Measurements from ENCODE around the gene SLAMF1.
A peak's percentile ranks its signal among the peaks of the same experiment; 100 is the strongest.
"Not testable (repeated sequence)": the region's sequence is repeated elsewhere in the genome, so short reads cannot be mapped to it uniquely, and the experiment has no call there.

Gene SLAMF1

DNA sequence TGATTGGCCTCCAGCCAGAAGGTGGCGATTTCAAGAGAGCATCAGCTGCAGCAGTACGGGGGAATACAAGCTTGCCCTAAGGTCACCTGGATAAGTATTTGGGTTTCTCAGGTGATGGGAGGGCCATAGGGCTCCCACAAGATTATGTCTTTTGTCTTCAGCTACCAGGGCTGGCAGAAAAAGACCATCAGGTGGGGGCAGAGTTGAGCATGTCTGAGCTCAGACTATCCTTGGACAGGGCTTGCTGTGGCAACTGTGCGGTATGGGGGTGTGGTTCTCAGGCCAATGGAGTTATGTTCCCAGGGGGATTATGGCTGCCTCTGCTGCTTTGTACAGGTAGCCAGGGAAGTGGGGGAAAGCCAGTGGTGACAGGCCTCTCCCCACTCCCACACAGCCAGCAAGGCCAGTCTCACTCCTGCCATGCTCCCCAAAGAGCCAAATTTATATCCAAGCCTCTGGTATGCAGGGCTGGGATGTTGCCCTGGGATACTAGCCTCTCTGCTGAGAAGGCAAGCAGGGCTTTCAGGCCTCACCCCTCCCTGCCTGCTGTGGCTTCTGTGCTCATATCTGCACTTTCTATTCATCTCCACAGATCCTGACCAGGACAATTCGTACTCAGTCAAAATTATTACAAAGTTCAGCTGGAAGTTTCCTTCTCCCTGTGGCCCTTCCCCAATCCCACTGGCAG is 40.9 kb downstream of the SLAMF1 start:
- peak; percentile 42 for DNase-seq (ENCODE audit: low spot score)

GRCh38 chr1:160605205-160605604 is 41.6 kb downstream of the SLAMF1 start:
- DNase-seq (ENCODE audit: low spot score): no peak

GRCh38 chr1:160597705-160598104 is 49.1 kb downstream of the SLAMF1 start:
- DNase-seq (ENCODE audit: low spot score): no peak

DNA sequence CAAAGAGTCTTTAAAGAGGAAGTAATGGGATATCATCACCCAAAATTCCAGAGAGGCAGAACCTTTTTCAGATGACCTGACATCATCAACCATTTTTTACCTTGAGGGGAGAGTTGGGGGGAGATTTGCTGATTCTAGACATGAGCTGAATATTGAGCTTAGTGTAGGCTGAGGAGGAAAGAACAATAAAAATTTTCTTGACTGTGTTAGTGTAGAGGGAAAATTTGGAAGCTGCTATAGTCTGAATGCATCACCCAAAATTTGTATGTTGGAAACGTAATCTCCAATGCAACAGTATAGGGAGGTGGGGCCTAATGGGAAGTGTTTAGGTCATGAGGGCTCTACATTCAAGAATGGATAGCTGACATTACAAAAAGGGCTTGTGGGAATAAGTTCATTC is 49.8 kb downstream of the SLAMF1 start:
- DNase-seq (ENCODE audit: low spot score): no peak

DNA sequence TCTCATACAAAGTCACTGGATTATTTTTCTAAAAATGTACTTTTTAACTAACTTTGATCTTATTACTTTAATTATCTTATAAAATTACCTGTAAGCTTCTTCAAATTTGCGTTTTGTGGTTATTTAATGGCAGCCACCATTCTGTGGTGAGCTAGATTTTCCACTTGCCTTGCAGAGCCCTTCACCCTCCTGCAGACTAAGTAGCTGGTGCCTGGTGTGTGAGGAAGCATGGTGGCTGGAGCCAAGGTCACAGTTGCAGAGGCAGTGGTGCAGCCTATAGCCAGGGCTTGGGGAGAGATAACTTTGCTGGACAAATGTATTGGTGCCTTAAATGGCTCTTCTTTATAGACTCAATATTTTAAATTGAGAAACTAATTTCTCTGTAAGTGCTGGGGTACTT is 56.4 kb downstream of the SLAMF1 start:
- peak; percentile 51 for DNase-seq (ENCODE audit: low spot score)

- DNase-seq (ENCODE audit: low spot score): no peak
These were observed 58.4 kb downstream of the SLAMF1 start for GRCh38 chr1:160588468-160588867.

DNA sequence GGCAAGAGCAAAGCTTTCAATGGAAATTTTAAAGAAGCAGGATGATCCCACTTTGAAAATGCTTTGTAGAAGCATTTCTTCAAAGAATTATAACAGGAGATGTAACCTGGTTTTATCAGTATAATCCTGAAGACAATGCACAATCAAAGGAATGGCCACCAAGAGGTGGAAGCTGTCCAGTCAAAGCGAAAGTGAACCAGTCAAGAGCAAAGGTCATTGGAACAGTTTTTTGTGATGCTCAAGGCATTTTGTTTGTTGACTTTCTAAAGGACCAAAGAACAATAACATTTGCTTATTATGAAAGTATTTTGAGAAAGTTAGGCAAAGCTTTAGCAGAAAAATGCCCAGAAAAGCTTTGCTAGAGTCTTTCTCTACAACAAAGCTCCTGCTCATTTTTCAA is 62.1 kb downstream of the SLAMF1 start:
- no peak for DNase-seq (ENCODE audit: low spot score)

DNA sequence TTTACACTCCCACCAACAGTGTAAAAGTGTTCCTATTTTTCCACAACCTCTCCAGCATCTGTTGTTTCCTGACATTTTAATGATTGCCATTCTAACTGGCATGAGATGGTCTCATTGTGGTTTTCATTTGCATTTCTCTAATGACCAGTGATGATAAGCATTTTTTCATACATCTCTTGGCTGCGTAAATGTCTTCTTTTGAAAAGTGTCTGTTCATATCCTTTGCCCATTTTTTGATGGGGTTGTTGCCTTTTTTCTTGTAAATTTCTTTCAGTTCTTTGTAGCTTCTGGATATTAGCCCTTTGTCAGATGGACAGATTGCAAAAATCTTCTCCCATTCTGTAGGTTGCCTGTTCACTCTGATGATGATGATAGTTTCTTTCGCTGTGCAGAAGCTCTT is 63.9 kb downstream of the SLAMF1 start:
- DNase-seq (ENCODE audit: low spot score): not testable (repeated sequence)

- no peak for DNase-seq (ENCODE audit: low spot score)
These were observed 64.9 kb downstream of the SLAMF1 start for GRCh38 chr1:160581961-160582360.

DNA sequence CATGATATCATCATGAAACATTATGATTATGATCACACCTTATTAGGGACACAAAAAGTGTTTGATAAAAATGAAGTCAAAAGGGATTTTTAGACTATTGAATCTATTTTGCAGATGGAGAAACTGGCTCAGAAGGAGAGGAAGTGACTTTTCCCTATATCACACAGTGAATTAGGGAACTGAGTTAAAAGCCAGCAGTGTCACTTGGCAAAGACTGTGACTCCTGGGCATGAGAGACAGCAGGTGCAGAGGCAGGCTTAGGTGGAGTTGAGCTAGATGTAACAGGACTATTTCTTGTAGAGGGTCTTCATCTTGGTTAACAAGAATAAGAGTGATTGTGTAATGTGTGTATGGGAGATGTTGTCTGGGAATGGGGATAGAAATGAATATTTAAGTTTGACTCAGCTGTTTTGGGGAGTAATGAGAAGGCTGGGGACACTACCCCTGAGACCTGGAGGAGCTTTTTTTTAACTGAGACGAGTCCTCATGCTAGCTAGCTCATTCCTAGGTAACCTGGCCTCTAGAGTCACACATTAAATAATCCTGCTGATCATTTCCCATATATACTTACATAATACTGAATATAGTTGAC is 66.5 kb downstream of the SLAMF1 start:
- peak; percentile 52 for DNase-seq (ENCODE audit: low spot score)

DNA sequence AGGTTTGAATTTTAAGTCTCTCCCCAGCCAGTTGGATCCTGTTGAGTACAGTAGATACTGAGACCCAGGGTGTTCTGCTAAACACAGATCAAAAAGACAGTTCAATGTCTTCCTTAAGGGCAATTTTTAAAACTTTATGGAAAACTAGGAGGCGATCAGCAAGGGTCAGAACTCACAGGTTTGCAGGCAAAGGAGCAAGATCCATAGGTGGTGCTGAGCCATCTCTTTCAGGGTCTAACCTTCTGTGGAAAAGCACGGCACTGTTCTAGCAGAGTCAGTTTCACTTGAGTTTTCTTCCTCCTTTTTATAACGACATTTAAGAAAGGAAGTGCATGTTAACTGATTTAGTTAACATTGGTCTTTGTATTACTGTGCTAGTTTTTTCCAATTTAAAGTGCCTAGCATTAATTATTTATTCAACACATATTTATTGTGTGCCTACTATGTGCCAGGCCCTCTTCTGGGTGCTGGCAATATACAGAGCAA is 67.6 kb downstream of the SLAMF1 start, which contains the start of gene CD84:
Gene CD84, minus strand, starts transcription at position 281 of the 486 bp plus-strand sequence. Its CDS starts 59 bp downstream, at position 222.
- DNase-seq (ENCODE audit: low spot score): peak; percentile 74

DNA sequence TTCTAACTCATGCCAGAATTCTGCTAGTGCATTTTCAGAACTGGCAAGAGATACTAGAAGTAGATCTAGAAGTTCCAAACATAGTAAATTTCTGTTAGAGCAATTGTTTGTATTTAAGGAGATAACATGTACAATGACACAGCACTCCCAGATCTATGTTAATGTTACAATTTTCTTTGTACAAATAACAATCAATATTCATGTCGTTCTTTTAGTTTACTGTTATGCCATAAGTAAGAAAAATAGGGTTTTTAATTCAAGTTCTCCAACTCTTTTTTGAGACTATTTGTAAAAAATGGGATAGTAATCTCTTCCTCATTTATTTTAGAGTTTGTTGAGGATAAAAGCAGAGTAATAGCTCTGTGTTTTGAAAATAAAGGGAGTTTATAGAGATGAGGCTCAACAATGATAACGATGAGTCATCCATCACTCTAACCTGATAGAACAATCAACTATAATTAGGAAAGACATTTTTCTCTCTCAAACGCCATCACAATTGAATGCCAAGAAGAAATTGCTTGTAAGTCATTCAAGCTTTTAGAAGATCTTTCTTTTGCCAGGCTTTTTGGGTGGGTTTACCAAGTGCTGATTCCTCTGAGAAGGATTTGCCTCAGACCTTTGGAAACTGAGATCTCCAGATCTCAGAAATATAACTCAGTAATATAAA is 68.2 kb downstream of the SLAMF1 start:
- no peak for DNase-seq (ENCODE audit: low spot score)

DNA sequence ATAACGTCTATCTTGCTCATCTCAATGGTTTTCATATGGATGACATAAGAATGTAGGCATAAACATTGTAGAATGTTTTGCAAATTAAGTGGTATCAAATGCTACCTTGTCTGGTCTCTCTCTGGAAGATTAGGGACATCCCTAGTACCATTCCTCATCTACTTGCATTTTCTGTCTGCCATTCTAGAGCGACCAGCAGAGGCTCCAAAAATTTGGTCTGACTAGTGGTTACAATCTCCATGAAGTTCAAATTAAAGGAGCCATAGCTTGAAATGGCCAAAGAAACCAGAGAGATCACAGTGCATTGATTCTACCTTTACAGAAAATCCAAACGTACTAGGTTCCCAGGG is 68.7 kb downstream of the SLAMF1 start:
- peak; percentile 76 for DNase-seq (ENCODE audit: low spot score)

- DNase-seq (ENCODE audit: low spot score): peak; percentile 26
These were observed 69.2 kb downstream of the SLAMF1 start for GRCh38 chr1:160577671-160578070.

- no peak for DNase-seq (ENCODE audit: low spot score)
These were observed 70.0 kb downstream of the SLAMF1 start for GRCh38 chr1:160576884-160577283.

GRCh38 chr1:160576390-160576789 is 70.5 kb downstream of the SLAMF1 start:
- DNase-seq (ENCODE audit: low spot score): no peak

- peak; percentile 24 for DNase-seq (ENCODE audit: low spot score)
These were observed 71.7 kb downstream of the SLAMF1 start for GRCh38 chr1:160575112-160575664.

GRCh38 chr1:160570840-160571239 is 76.0 kb downstream of the SLAMF1 start:
- no peak for DNase-seq (ENCODE audit: low spot score)

DNA sequence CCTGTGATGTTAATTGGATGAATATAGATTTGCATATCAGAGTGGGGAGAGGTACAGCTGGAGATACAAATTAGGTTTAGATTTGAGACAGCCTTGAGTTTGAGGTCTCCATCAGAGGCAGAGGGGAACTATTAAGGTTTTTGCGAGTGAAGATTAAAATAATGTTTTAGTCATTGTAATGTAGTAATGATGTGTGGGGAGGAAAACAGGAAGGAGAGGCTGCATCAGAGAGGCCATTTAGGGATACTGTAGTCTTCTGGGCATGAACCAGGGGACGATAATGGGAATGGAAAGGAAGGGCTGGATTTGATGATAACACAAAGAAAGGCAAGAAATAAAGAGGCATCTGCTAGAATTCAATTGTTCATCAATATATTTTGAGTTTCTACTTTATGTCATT is 77.0 kb downstream of the SLAMF1 start:
- no peak for DNase-seq (ENCODE audit: low spot score)

GRCh38 chr1:160567858-160568682 is 78.8 kb downstream of the SLAMF1 start:
- DNase-seq (ENCODE audit: low spot score): peak; percentile 21

DNA sequence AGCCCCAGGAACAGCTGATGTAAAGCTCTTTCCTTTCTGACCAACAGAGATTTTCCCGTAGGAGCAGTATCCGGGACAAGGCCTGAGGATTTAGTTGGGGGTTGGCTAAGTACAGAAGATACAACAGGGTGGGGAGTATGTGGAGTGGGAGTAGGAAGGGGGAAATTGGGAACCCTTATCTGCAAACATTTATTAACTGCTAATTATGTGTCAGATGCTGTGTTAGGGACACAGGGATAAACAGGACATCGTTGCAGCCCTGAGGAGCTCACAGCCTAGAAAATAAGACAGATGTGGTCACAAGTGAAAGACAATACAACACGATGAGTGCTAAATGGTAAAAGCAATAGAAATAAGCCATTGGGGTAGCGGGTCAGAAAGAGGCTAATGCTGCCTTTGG is 79.5 kb downstream of the SLAMF1 start:
- DNase-seq (ENCODE audit: low spot score): no peak

DNA sequence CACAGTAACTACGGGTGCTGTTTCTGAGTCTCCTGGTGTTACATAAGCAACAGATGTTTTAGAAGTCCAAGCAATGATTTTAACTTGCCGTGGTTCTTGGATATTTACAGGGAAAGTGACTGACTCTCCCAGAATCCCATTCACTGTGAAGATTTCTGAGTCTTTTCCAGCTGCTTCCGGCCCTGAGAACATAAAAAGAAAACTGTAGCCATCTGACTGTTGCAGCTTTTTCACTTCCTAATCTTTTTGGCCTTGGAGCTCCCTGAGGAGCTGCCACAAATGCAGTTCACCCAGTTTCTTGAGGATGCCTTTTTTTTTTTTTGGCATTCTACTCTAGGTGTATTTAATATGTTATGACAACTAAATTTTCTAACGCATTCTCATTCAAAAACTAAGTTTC is 81.3 kb downstream of the SLAMF1 start:
- DNase-seq (ENCODE audit: low spot score): no peak
